ENCODE data around the gene ROBO3. TPM values are rescaled to one million over a fixed set of nuclear protein-coding genes. Genes with fewer than 3 reads are reported as not detected.
A peak's percentile ranks its signal among the peaks of the same experiment; 100 is the strongest.

The ROBO3 gene
- total RNA-seq, 3 donors from 2014 or later = 4.0 to 10.3 (median 8.5) TPM

GRCh38 chr11:124846070-124846673 lies 19.1 kb upstream of the ROBO3 start:
- H3K4me3 ChIP-seq = no peak overlapping the region
- no peak for TF ChIP-seq CTCF (IDR thresholded peaks at IDR 0.05)
- no peak for ATAC-seq

GRCh38 chr11:124859171-124859570 lies 6.1 kb upstream of the ROBO3 start:
- TF ChIP-seq CTCF (IDR thresholded peaks at IDR 0.05) = no peak
- Histone ChIP-seq H3K9me3 (no peaks in the 10 kb centered on the region), H3K4me1 (ENCODE audit: low read depth) (peaks cover 5% of the 10 kb centered on the region), H3K4me3 (no peak overlapping the region), H3K36me3 (ENCODE audit: low read depth) (no peaks in the 10 kb centered on the region)
- intact Hi-C loops (cut with DNase I, micrococcal nuclease) = no loop called here
- ATAC-seq = no peak
- DNase-seq = no peak

More at GRCh38 chr11:124846070-124846673, 19.1 kb upstream of the ROBO3 start:
- Histone ChIP-seq H3K36me3 (ENCODE audit: low read depth) (no peaks in the 10 kb centered on the region), H3K4me1 (ENCODE audit: low read depth) (peaks cover 5% of the 10 kb centered on the region), H3K9me3 (no peaks in the 10 kb centered on the region)
- intact Hi-C loops (cut with DNase I, micrococcal nuclease) = no loop called here
- DNase-seq = no peak

- no peak for DNase-seq
- no peaks in the 10 kb centered on the region for H3K36me3 ChIP-seq (ENCODE audit: low read depth)
- no peak for ATAC-seq
- no peak overlapping the region for H3K4me3 ChIP-seq
- H3K9me3 ChIP-seq = no peaks in the 10 kb centered on the region
- intact Hi-C loops (cut with DNase I, micrococcal nuclease) = no loop called here
- TF ChIP-seq CTCF (IDR thresholded peaks at IDR 0.05) = no peak
- peaks cover 17% of the 10 kb centered on the region for H3K4me1 ChIP-seq (ENCODE audit: low read depth)
These were observed 3.6 kb upstream of the ROBO3 start for GRCh38 chr11:124861670-124862069.

- ATAC-seq = peak; percentile 64
- TF ChIP-seq CTCF (IDR thresholded peaks at IDR 0.05) = no peak
- no peaks in the 10 kb centered on the region for H3K36me3 ChIP-seq (ENCODE audit: low read depth)
- no peaks in the 10 kb centered on the region for H3K9me3 ChIP-seq
- H3K4me1 ChIP-seq (ENCODE audit: low read depth) = peaks cover 17% of the 10 kb centered on the region
- DNase-seq = peak in 1 of 3 donors; percentile 30
- H3K4me3 ChIP-seq = no peak overlapping the region
- intact Hi-C loops (cut with DNase I, micrococcal nuclease) = no loop called here
These were observed 2.0 kb upstream of the ROBO3 start for GRCh38 chr11:124863137-124863825.

GRCh38 chr11:124863826-124864165 lies 1.4 kb upstream of the ROBO3 start:
- Histone ChIP-seq H3K36me3 (ENCODE audit: low read depth) (no peaks in the 10 kb centered on the region), H3K4me3 (no peak overlapping the region), H3K4me1 (ENCODE audit: low read depth) (peaks cover 17% of the 10 kb centered on the region), H3K9me3 (no peaks in the 10 kb centered on the region)
- ATAC-seq = no peak
- TF ChIP-seq CTCF (IDR thresholded peaks at IDR 0.05) = no peak
- intact Hi-C loops (cut with DNase I, micrococcal nuclease) = no loop called here
- no peak for DNase-seq

Data from mucosa of descending colon (tissue), 3 donors.